Neural progenitor cell (in vitro differentiated cells): Measurements from ENCODE around the gene PRR30. TPM values are rescaled to one million over a fixed set of nuclear protein-coding genes. Genes with fewer than 3 reads are reported as not detected.

ENCODE experiments used
- DNase-seq: peaks from one replicate; pipeline ENCODE4 v3.0.0-alpha.2; 2016; ENCODE audit warnings: low spot score
- H2AFZ ChIP-seq: fragments of 200-600 bp; sonication (generic); replicated peaks from 2 replicates; pipeline ENCODE4 v1.6.1; 2016; ENCODE audit warnings: antibody characterized with exemption
- H3F3A ChIP-seq: fragments of 200-600 bp; sonication (generic); 2 replicates; pipeline ENCODE4 v1.6.1; 2016; ENCODE audit warnings: antibody characterized with exemption, low read depth
- H3K27ac ChIP-seq: fragments of 200-600 bp; sonication (generic); 2 replicates; pipeline ENCODE4 v1.5.1; 2016; ENCODE audit warnings: mild to moderate bottlenecking
- H3K27me3 ChIP-seq: fragments of 200-600 bp; sonication (generic); 2 replicates; pipeline ENCODE4 v1.6.1; 2016; ENCODE audit warnings: mild to moderate bottlenecking, moderate library complexity
- H3K36me3 ChIP-seq: fragments of 200-600 bp; sonication (generic); 2 replicates; pipeline ENCODE4 v1.5.1; 2016
- H3K4me1 ChIP-seq: fragments of 200-600 bp; sonication (generic); 2 replicates; pipeline ENCODE4 v1.6.1; 2016; ENCODE audit warnings: mixed run types
- H3K4me2 ChIP-seq: fragments of 200-600 bp; sonication (generic); 2 replicates; pipeline ENCODE4 v1.6.1; 2016
- H3K4me3 ChIP-seq: fragments of 200-600 bp; sonication (generic); 2 replicates; pipeline ENCODE4 v1.5.1; 2016
- H3K79me2 ChIP-seq: fragments of 200-600 bp; sonication (generic); 2 replicates; pipeline ENCODE4 v1.6.1; 2016; ENCODE audit warnings: low read depth
- H3K9ac ChIP-seq: fragments of 200-600 bp; sonication (generic); 2 replicates; pipeline ENCODE4 v1.6.1; 2016
- H3K9me3 ChIP-seq: fragments of 200-600 bp; sonication (generic); 2 replicates; pipeline ENCODE4 v1.5.1; 2016; ENCODE audit warnings: low read depth
- H4K20me1 ChIP-seq: fragments of 200-600 bp; sonication (generic); 2 replicates; pipeline ENCODE4 v1.6.1; 2016; ENCODE audit warnings: low read depth
- H3K27ac Mint-ChIP-seq: 3 replicates; pipeline ENCODE4 v1.8.0; 2021; ENCODE audit warnings: mixed read lengths
- H3K27me3 Mint-ChIP-seq: 2 replicates; pipeline ENCODE4 v1.8.0; 2022; ENCODE audit warnings: low read depth, mild to moderate bottlenecking, inconsistent platforms, moderate library complexity, mixed read lengths; ENCODE audit not compliant: insufficient read depth
- H3K36me3 Mint-ChIP-seq: 3 replicates; pipeline ENCODE4 v1.8.0; 2021; ENCODE audit warnings: mixed read lengths
- H3K4me1 Mint-ChIP-seq: 3 replicates; pipeline ENCODE4 v1.8.0; 2021; ENCODE audit warnings: mixed read lengths
- H3K4me3 Mint-ChIP-seq: 3 replicates; pipeline ENCODE4 v1.8.0; 2021; ENCODE audit warnings: mild to moderate bottlenecking, moderate library complexity, mixed read lengths
- H3K9me3 Mint-ChIP-seq: 3 replicates; pipeline ENCODE4 v1.8.0; 2020; ENCODE audit warnings: mixed read lengths
- CTCF ChIP-seq: fragments of 200-600 bp; sonication (generic); IDR thresholded peaks from 2 replicates; pipeline ENCODE4 v1.5.1; 2017; ENCODE audit warnings: antibody characterized with exemption, mild to moderate bottlenecking
- total RNA-seq: library from RNA; depleted of rRNA; stranded (reverse); fragments of >200 nt; gene quantifications from 2 replicates; pipeline ENCODE4 v1.2.3, GENCODE V29; 2015; ENCODE audit warnings: low replicate concordance

The PRR30 gene
- total RNA-seq, 1 donor from 2014 or later, result not detected

GRCh38 chr2:27087823-27088410 lies 51.3 kb downstream of the PRR30 start:
- Histone ChIP-seq H3K27me3 (peaks cover 19% of the 10 kb centered on the region), H3K4me3 (peak overlapping the region; percentile 61)

More at GRCh38 chr2:27087823-27088410, 51.3 kb downstream of the PRR30 start:
- no peak for TF ChIP-seq CTCF
- H3K4me1 ChIP-seq, result peaks cover 10% of the 10 kb centered on the region
- H3K4me2 ChIP-seq, result peak overlapping the region; percentile 97
- no peak for DNase-seq
- peaks cover 16% of the 10 kb centered on the region for H3F3A ChIP-seq
- no peak overlapping the region for H2AFZ ChIP-seq
- no peaks in the 10 kb centered on the region for H4K20me1 ChIP-seq
- no peak overlapping the region for H3K27ac ChIP-seq
- peaks cover 3% of the 10 kb centered on the region for H3K79me2 ChIP-seq
- Mint-ChIP-seq H3K27ac (no peak overlapping the region), H3K4me3 (peak overlapping the region; percentile 84), H3K36me3 (no peaks in the 10 kb centered on the region), H3K4me1 (peaks cover 20% of the 10 kb centered on the region), H3K9me3 (no peaks in the 10 kb centered on the region), H3K27me3 (peaks cover 6% of the 10 kb centered on the region)
- no peak overlapping the region for H3K9ac ChIP-seq
- no peaks in the 10 kb centered on the region for H3K9me3 ChIP-seq
- H3K36me3 ChIP-seq, result no peaks in the 10 kb centered on the region

Other genes starting within 250 kb of the PRR30 start
- 3.1 and 6.2 TPM in 2 replicates for gene MAPRE3, start 168.8 kb downstream of the PRR30 start, total RNA-seq
- 18.1 and 26.1 TPM in 2 replicates for gene TMEM214, start 106.4 kb downstream of the PRR30 start, total RNA-seq
- gene AGBL5, start 87.7 kb downstream of the PRR30 start, total RNA-seq, result 68.3 and 84.7 TPM in 2 replicates
- gene OST4, start 67.8 kb downstream of the PRR30 start, total RNA-seq, result 84.6 and 256 TPM in 2 replicates
- 0.15 and 5.1 TPM in 2 replicates for gene EMILIN1, start 60.8 kb downstream of the PRR30 start, total RNA-seq
- 3.3 and 5.0 TPM in 2 replicates for gene KHK, start 52.6 kb downstream of the PRR30 start, total RNA-seq
- gene CGREF1, start 20.3 kb downstream of the PRR30 start, total RNA-seq, result 2.1 and 3.0 TPM in 2 replicates
- gene ABHD1, start 15.6 kb downstream of the PRR30 start, total RNA-seq, result 0.65 and 1.1 TPM in 2 replicates
- gene PREB, start 4.8 kb downstream of the PRR30 start, total RNA-seq, result 25.1 and 39.8 TPM in 2 replicates
- gene TCF23, start 9.6 kb upstream of the PRR30 start, total RNA-seq, result 0.03 TPM in 1 of 2 replicates, not detected in the other
- 133 and 142 TPM in 2 replicates for gene ATRAID, start 72.6 kb upstream of the PRR30 start, total RNA-seq
- gene SLC5A6, start 72.9 kb upstream of the PRR30 start, total RNA-seq, result 42.8 and 88.9 TPM in 2 replicates
- gene CAD, start 78.0 kb upstream of the PRR30 start, total RNA-seq, result 26.5 and 51.8 TPM in 2 replicates
- gene SLC30A3, start 123.6 kb upstream of the PRR30 start, total RNA-seq, result 0.56 and 1.4 TPM in 2 replicates
- gene DNAJC5G, start 136.0 kb upstream of the PRR30 start, total RNA-seq, result not detected in 2 replicates
- 0.12 TPM in 1 of 2 replicates, not detected in the other for gene TRIM54, start 143.0 kb upstream of the PRR30 start, total RNA-seq
- gene UCN, start 169.0 kb upstream of the PRR30 start, total RNA-seq, result 0.56 and 1.2 TPM in 2 replicates
- gene MPV17, start 183.7 kb upstream of the PRR30 start, total RNA-seq, result 71.4 and 78.0 TPM in 2 replicates
- 57.3 and 73.9 TPM in 2 replicates for gene GTF3C2, start 217.4 kb upstream of the PRR30 start, total RNA-seq
- gene EIF2B4, start 230.9 kb upstream of the PRR30 start, total RNA-seq, result 25.5 and 38.2 TPM in 2 replicates
- gene SNX17, start 231.2 kb upstream of the PRR30 start, total RNA-seq, result 65.2 and 92.6 TPM in 2 replicates
- gene ZNF513, start 241.3 kb upstream of the PRR30 start, total RNA-seq, result 6.1 and 23.2 TPM in 2 replicates